Neuronal stem cell (in vitro differentiated cells): ENCODE data around the gene MACROD2.

Source experiments
- DNase-seq: peaks from one replicate; pipeline ENCODE4 v3.0.0-alpha.2; 2013; ENCODE audit warnings: low spot score
- H2AFZ ChIP-seq: one replicate; pipeline ENCODE4 v1.6.1; 2013; ENCODE audit warnings: mild to moderate bottlenecking, low read length, inconsistent platforms
- H2AK5ac ChIP-seq: 2 replicates; pipeline ENCODE4 v1.6.1; 2013; ENCODE audit warnings: low read depth, mild to moderate bottlenecking, inconsistent platforms, low read length, moderate library complexity, mixed read lengths
- H2BK120ac ChIP-seq: 2 replicates; pipeline ENCODE4 v1.6.1; 2013; ENCODE audit warnings: low read depth, mild to moderate bottlenecking, inconsistent platforms, low read length, moderate library complexity, mixed read lengths
- H2BK12ac ChIP-seq: one replicate; pipeline ENCODE4 v1.6.1; 2013; ENCODE audit warnings: low read length, inconsistent platforms
- H2BK15ac ChIP-seq: 2 replicates; pipeline ENCODE4 v1.6.1; 2013; ENCODE audit warnings: mild to moderate bottlenecking, low read length, inconsistent platforms, mixed read lengths
- H2BK5ac ChIP-seq: one replicate; pipeline ENCODE4 v1.6.1; 2013; ENCODE audit warnings: inconsistent platforms, mild to moderate bottlenecking, low read length, moderate library complexity
- H3K14ac ChIP-seq: one replicate; pipeline ENCODE4 v1.6.1; 2013; ENCODE audit warnings: low read length, inconsistent platforms
- H3K18ac ChIP-seq: 2 replicates; pipeline ENCODE4 v1.6.1; 2013; ENCODE audit warnings: low read length, inconsistent platforms
- H3K23ac ChIP-seq: 2 replicates; pipeline ENCODE4 v1.6.1; 2013; ENCODE audit warnings: low read depth, mild to moderate bottlenecking, mixed read lengths, low read length, inconsistent platforms; ENCODE audit not compliant: poor library complexity
- H3K27ac ChIP-seq: replicated peaks from 3 replicates; pipeline ENCODE4 v1.5.1; 2013; ENCODE audit warnings: low read length, inconsistent platforms
- H3K27me3 ChIP-seq, 3 experiments: 2 replicates each; pipeline ENCODE4 v1.6.1; 2013; ENCODE audit warnings: low read length in 3 of 3, mild to moderate bottlenecking in 2 of 3, inconsistent platforms in 1 of 3, low read depth in 1 of 3, mixed read lengths in 1 of 3, moderate library complexity in 1 of 3; ENCODE audit not compliant: control insufficient read depth in 3 of 3, insufficient read depth in 3 of 3
- H3K36me3 ChIP-seq, 2 donors: replicated peaks in 1 of 2; 2 replicates each; pipeline ENCODE4 v1.6.1; 2013; ENCODE audit warnings: low read length in 2 of 2; ENCODE audit not compliant: control insufficient read depth in 2 of 2, insufficient read depth in 2 of 2
- H3K4ac ChIP-seq: 2 replicates; pipeline ENCODE4 v1.6.1; 2013; ENCODE audit warnings: inconsistent platforms, mild to moderate bottlenecking, low read length, moderate library complexity
- H3K4me1 ChIP-seq, 2 donors: 1 replicate in 1 of 2; 2 replicates in 1 of 2; pipeline ENCODE4 v1.6.1; 2013; ENCODE audit warnings: low read length in 2 of 2, low read depth in 1 of 2; ENCODE audit not compliant: control insufficient read depth in 2 of 2, insufficient read depth in 1 of 2
- H3K4me2 ChIP-seq: one replicate; pipeline ENCODE4 v1.6.1; 2013; ENCODE audit warnings: mild to moderate bottlenecking, low read length, inconsistent platforms; ENCODE audit not compliant: insufficient read depth, poor library complexity, severe bottlenecking
- H3K4me3 ChIP-seq, 2 donors: 2 replicates each; pipeline ENCODE4 v1.5.1; 2013; ENCODE audit warnings: low read length in 2 of 2, mild to moderate bottlenecking in 2 of 2, inconsistent platforms in 1 of 2, moderate library complexity in 1 of 2
- H3K79me1 ChIP-seq: one replicate; pipeline ENCODE4 v1.6.1; 2013; ENCODE audit warnings: low read depth, mild to moderate bottlenecking, inconsistent platforms, low read length, moderate library complexity
- H3K9ac ChIP-seq: one replicate; pipeline ENCODE4 v1.6.1; 2013; ENCODE audit warnings: mild to moderate bottlenecking, low read depth, low read length, inconsistent platforms; ENCODE audit not compliant: poor library complexity
- H3K9me3 ChIP-seq, 2 donors: replicated peaks in 1 of 2; 2 replicates each; pipeline versions ENCODE3 to v1.6.1; 2013; ENCODE audit warnings: low read length in 2 of 2, mild to moderate bottlenecking in 2 of 2, inconsistent platforms in 1 of 2, low read depth in 1 of 2, mixed read lengths in 1 of 2, moderate library complexity in 1 of 2; ENCODE audit not compliant: control insufficient read depth in 2 of 2, insufficient read depth in 1 of 2
- H4K8ac ChIP-seq: one replicate; pipeline ENCODE4 v1.6.1; 2013; ENCODE audit warnings: low read depth, mild to moderate bottlenecking, inconsistent platforms, low read length, moderate library complexity
- H4K91ac ChIP-seq: one replicate; pipeline ENCODE4 v1.6.1; 2013; ENCODE audit warnings: low read length, low read depth, mild to moderate bottlenecking, inconsistent platforms; ENCODE audit not compliant: poor library complexity
- WGBS, 2 donors: extraction: QIAGEN DNeasy Blood & Tissue Kit; methylation state at CpG; one replicate each; pipeline ENCODE4 v1.1.7; 2013; ENCODE audit warnings: missing lambda C conversion rate in 2 of 2, mixed read lengths in 1 of 2; ENCODE audit not compliant: insufficient read length in 2 of 2, insufficient replicate concordance in 1 of 2; ENCODE audit errors: extremely low coverage in 2 of 2; 5-methylcytosine and 5-hydroxymethylcytosine counted together

MACROD2 gene

GRCh38 chr20:15491575-15491974, 1496.3 kb downstream of the MACROD2 start:
- Histone ChIP-seq H3K36me3 (no peaks in the 10 kb centered on the region), H3K4me3 (no peak overlapping the region), H3K4ac (no peak overlapping the region), H3K23ac (no peak overlapping the region), H2BK15ac (no peak overlapping the region), H3K4me2 (no peak overlapping the region), H2BK5ac (no peak overlapping the region), H3K27ac (no peak overlapping the region), H4K8ac (no peak overlapping the region), H3K9me3 (no peaks in the 10 kb centered on the region), H4K91ac (no peak overlapping the region), H3K14ac (no peak overlapping the region), H3K79me1 (no peaks in the 10 kb centered on the region), H2AK5ac (no peak overlapping the region), H3K27me3 (no peaks in the 10 kb centered on the region), H2AFZ (no peak overlapping the region), H3K9ac (no peak overlapping the region), H3K4me1 (peaks cover 3 to 15% of the 10 kb centered on the region in 2 donors), H2BK12ac (no peak overlapping the region), H3K18ac (no peak overlapping the region), H2BK120ac (no peak overlapping the region)
- WGBS, 2 donors = no CpG with 5 or more reads among the region's 1 CpG
- DNase-seq = no peak

- WGBS, 2 donors = no CpG with 5 or more reads among the region's 2 CpGs
- Histone ChIP-seq H4K91ac (no peak overlapping the region), H3K79me1 (no peaks in the 10 kb centered on the region), H3K9me3 (no peaks in the 10 kb centered on the region), H2AFZ (no peak overlapping the region), H3K23ac (no peak overlapping the region), H2BK15ac (no peak overlapping the region), H3K36me3 (no peaks in the 10 kb centered on the region), H3K18ac (no peak overlapping the region), H2BK120ac (no peak overlapping the region), H3K4me1 (peaks cover 5 to 19% of the 10 kb centered on the region in 2 donors), H3K27me3 (no peaks in the 10 kb centered on the region), H2BK5ac (no peak overlapping the region), H2BK12ac (no peak overlapping the region), H2AK5ac (no peak overlapping the region), H3K14ac (no peak overlapping the region), H3K27ac (no peak overlapping the region), H3K4me3 (no peak overlapping the region), H3K9ac (no peak overlapping the region), H3K4ac (no peak overlapping the region), H4K8ac (no peak overlapping the region), H3K4me2 (no peak overlapping the region)
- no peak for DNase-seq
Measured at GRCh38 chr20:15494851-15495250, 1499.5 kb downstream of the MACROD2 start.

- Histone ChIP-seq H2BK12ac (no peak overlapping the region), H2BK120ac (no peak overlapping the region)
Measured at GRCh38 chr20:15496501-15497039, 1501.3 kb downstream of the MACROD2 start.

GRCh38 chr20:15498926-15499325, 1503.6 kb downstream of the MACROD2 start:
- Histone ChIP-seq H3K4me2 (no peak overlapping the region), H3K4ac (no peak overlapping the region), H3K23ac (no peak overlapping the region), H3K27ac (no peak overlapping the region), H3K36me3 (no peaks in the 10 kb centered on the region), H2AK5ac (no peak overlapping the region), H3K9me3 (no peaks in the 10 kb centered on the region), H4K8ac (no peak overlapping the region), H2BK5ac (no peak overlapping the region), H3K27me3 (no peaks in the 10 kb centered on the region), H3K14ac (no peak overlapping the region), H3K4me1 (peaks cover 5 to 19% of the 10 kb centered on the region in 2 donors), H2AFZ (no peak overlapping the region), H3K18ac (no peak overlapping the region), H3K9ac (no peak overlapping the region), H2BK15ac (no peak overlapping the region), H2BK12ac (no peak overlapping the region), H3K4me3 (no peak overlapping the region), H2BK120ac (no peak overlapping the region), H3K79me1 (no peaks in the 10 kb centered on the region), H4K91ac (no peak overlapping the region)
- DNase-seq = no peak
- no CpG with 5 or more reads among the region's 2 CpGs for WGBS, 2 donors

More at GRCh38 chr20:15496501-15497039, 1501.3 kb downstream of the MACROD2 start:
- Histone ChIP-seq H2BK15ac (no peak overlapping the region), H3K4me3 (no peak overlapping the region), H3K18ac (no peak overlapping the region), H3K27me3 (no peaks in the 10 kb centered on the region), H3K14ac (no peak overlapping the region), H4K8ac (no peak overlapping the region), H3K4me2 (no peak overlapping the region), H2BK5ac (no peak overlapping the region), H3K9ac (no peak overlapping the region), H3K79me1 (no peaks in the 10 kb centered on the region), H3K27ac (no peak overlapping the region), H3K4ac (no peak overlapping the region), H3K36me3 (no peaks in the 10 kb centered on the region), H3K23ac (no peak overlapping the region), H2AK5ac (no peak overlapping the region), H4K91ac (no peak overlapping the region), H3K9me3 (no peaks in the 10 kb centered on the region), H3K4me1 (peaks cover 5 to 19% of the 10 kb centered on the region in 2 donors), H2AFZ (no peak overlapping the region)
- no CpG with 5 or more reads among the region's 3 CpGs for WGBS, 2 donors
- no peak for DNase-seq
